ENCODE measurements around the gene ATP6V0A4. TPM values are rescaled to one million over a fixed set of nuclear protein-coding genes. Genes with fewer than 3 reads are reported as not detected.

The ATP6V0A4 gene
- total and polyA plus RNA-seq, 2 donors (not counting 1 experiment from before 2014, with no cell fraction given), result not detected

- Histone ChIP-seq H3K9me3 (ENCODE audit: control insufficient read depth, insufficient read depth, low read depth, low read length) (no peaks in the 10 kb centered on the region), H3K9ac (ENCODE audit: insufficient read depth, low read length) (no peak overlapping the region), H3K36me3 (ENCODE audit: control insufficient read depth, insufficient read depth, low read length) (no peaks in the 10 kb centered on the region), H3K4me2 (ENCODE audit: extremely low read depth, insufficient read depth, low read length) (no peak overlapping the region), H3K79me2 (ENCODE audit: control insufficient read depth, insufficient read depth, low read length) (no peaks in the 10 kb centered on the region), H4K20me1 (ENCODE audit: control insufficient read depth, extremely low read depth, insufficient read depth, low read length) (no peaks in the 10 kb centered on the region), H3K27ac (ENCODE audit: insufficient read depth, low read length) (no peak overlapping the region), H3K27me3 (ENCODE audit: control insufficient read depth, insufficient read depth, low read length) (no peaks in the 10 kb centered on the region), H2AFZ (ENCODE audit: low read length) (no peak overlapping the region), H3K4me1 (ENCODE audit: control insufficient read depth, extremely low read depth, insufficient read depth, low read length) (no peaks in the 10 kb centered on the region), H3K4me3 (replicated peaks in 1 of 4; ENCODE audit: control extremely low read depth in 1 of 4, insufficient read depth in 1 of 4, low read depth in 3 of 4, low read length in 4 of 4) (no peak overlapping the region)
- TF ChIP-seq EZH2 (IDR thresholded peaks at IDR 0.05; ENCODE audit: low read length, missing control alignments) (no peak), CTCF (conservative IDR thresholded peaks at IDR 0.05 in 1 of 2, IDR thresholded peaks at IDR 0.05 in 1 of 2; ENCODE audit: low read depth in 1 of 2, low read length in 2 of 2) (no peak)
- DNase-seq (ENCODE audit: low read depth in 2 of 2), result peak in 1 of 2 donors; percentile 7
Measured at GRCh38 chr7:138756591-138757242, 41.3 kb downstream of the ATP6V0A4 start.

- Histone ChIP-seq H3K79me2 (ENCODE audit: control insufficient read depth, insufficient read depth, low read length) (no peaks in the 10 kb centered on the region), H3K27me3 (ENCODE audit: control insufficient read depth, insufficient read depth, low read length) (no peaks in the 10 kb centered on the region), H3K27ac (ENCODE audit: insufficient read depth, low read length) (no peak overlapping the region), H3K9ac (ENCODE audit: insufficient read depth, low read length) (no peak overlapping the region), H2AFZ (ENCODE audit: low read length) (no peak overlapping the region), H3K4me1 (ENCODE audit: control insufficient read depth, extremely low read depth, insufficient read depth, low read length) (no peaks in the 10 kb centered on the region), H4K20me1 (ENCODE audit: control insufficient read depth, extremely low read depth, insufficient read depth, low read length) (no peaks in the 10 kb centered on the region), H3K4me3 (replicated peaks in 1 of 4; ENCODE audit: control extremely low read depth in 1 of 4, insufficient read depth in 1 of 4, low read depth in 3 of 4, low read length in 4 of 4) (no peak overlapping the region), H3K4me2 (ENCODE audit: extremely low read depth, insufficient read depth, low read length) (no peak overlapping the region), H3K9me3 (ENCODE audit: control insufficient read depth, insufficient read depth, low read depth, low read length) (no peaks in the 10 kb centered on the region), H3K36me3 (ENCODE audit: control insufficient read depth, insufficient read depth, low read length) (no peaks in the 10 kb centered on the region)
- TF ChIP-seq EZH2 (IDR thresholded peaks at IDR 0.05; ENCODE audit: low read length, missing control alignments) (no peak), CTCF (conservative IDR thresholded peaks at IDR 0.05 in 1 of 2, IDR thresholded peaks at IDR 0.05 in 1 of 2; ENCODE audit: low read depth in 1 of 2, low read length in 2 of 2) (no peak)
- DNase-seq (ENCODE audit: low read depth in 2 of 2), result peak; percentile 9 to 12
Measured at GRCh38 chr7:138755842-138756590, 42.0 kb downstream of the ATP6V0A4 start.

- H3K4me2 ChIP-seq (ENCODE audit: extremely low read depth, insufficient read depth, low read length), result no peak overlapping the region
- no peak for TF ChIP-seq CTCF (conservative IDR thresholded peaks at IDR 0.05 in 1 of 2, IDR thresholded peaks at IDR 0.05 in 1 of 2; ENCODE audit: low read depth in 1 of 2, low read length in 2 of 2)
- TF ChIP-seq EZH2 (IDR thresholded peaks at IDR 0.05; ENCODE audit: low read length, missing control alignments), result no peak
- no peak overlapping the region for H2AFZ ChIP-seq (ENCODE audit: low read length)
- no peak overlapping the region for H3K27ac ChIP-seq (ENCODE audit: insufficient read depth, low read length)
- peak in 1 of 2 donors; percentile 58 for DNase-seq (ENCODE audit: low read depth in 2 of 2)
- no peak overlapping the region for H3K9ac ChIP-seq (ENCODE audit: insufficient read depth, low read length)
- H3K36me3 ChIP-seq (ENCODE audit: control insufficient read depth, insufficient read depth, low read length), result no peaks in the 10 kb centered on the region
- no peaks in the 10 kb centered on the region for H4K20me1 ChIP-seq (ENCODE audit: control insufficient read depth, extremely low read depth, insufficient read depth, low read length)
- H3K9me3 ChIP-seq (ENCODE audit: control insufficient read depth, insufficient read depth, low read depth, low read length), result no peaks in the 10 kb centered on the region
- H3K4me3 ChIP-seq (replicated peaks in 1 of 4; ENCODE audit: control extremely low read depth in 1 of 4, insufficient read depth in 1 of 4, low read depth in 3 of 4, low read length in 4 of 4), result no peak overlapping the region
- no peaks in the 10 kb centered on the region for H3K4me1 ChIP-seq (ENCODE audit: control insufficient read depth, extremely low read depth, insufficient read depth, low read length)
- no peaks in the 10 kb centered on the region for H3K27me3 ChIP-seq (ENCODE audit: control insufficient read depth, insufficient read depth, low read length)
- H3K79me2 ChIP-seq (ENCODE audit: control insufficient read depth, insufficient read depth, low read length), result no peaks in the 10 kb centered on the region
Measured at GRCh38 chr7:138755331-138755747, 42.7 kb downstream of the ATP6V0A4 start.

Data from fibroblast of lung (primary cell).